WTC11 (cell line): ENCODE measurements around the gene WDFY4. TPM values are rescaled to one million over a fixed set of nuclear protein-coding genes. Genes with fewer than 3 reads are reported as not detected.

Source experiments
- ATAC-seq: fragments of 200-7000 bp; cut with Tn5 transposase; 2 replicates; pipeline ENCODE4 v1.10.0; 2021; ENCODE audit warnings: mild to moderate bottlenecking, moderate library complexity
- CTCF ChIA-PET: fragments of 300-600 bp; sonication (Branson Sonifier 250); formaldehyde crosslinking; loops from one replicate; lab custom pipeline; 2021; ENCODE audit warnings: antibody characterized with exemption; lab: Charles Lee
- POLR2A ChIA-PET: fragments of 350-600 bp; sonication (Branson Sonifier 250); formaldehyde crosslinking; loops from one replicate; lab custom pipeline; 2021; ENCODE audit warnings: antibody characterized with exemption; lab: Charles Lee
- DNase-seq: peaks from one replicate; pipeline ENCODE4 v3.0.0; 2021; ENCODE audit warnings: low spot score
- H3K27ac Mint-ChIP-seq: 2 replicates; pipeline ENCODE4 v1.8.0; 2021; ENCODE audit warnings: mixed read lengths
- H3K27me3 Mint-ChIP-seq: 2 replicates; pipeline ENCODE4 v1.8.0; 2021; ENCODE audit warnings: low read depth, mild to moderate bottlenecking, moderate library complexity, mixed read lengths
- H3K36me3 Mint-ChIP-seq: 2 replicates; pipeline ENCODE4 v1.8.0; 2021; ENCODE audit warnings: mixed read lengths
- H3K4me1 Mint-ChIP-seq: 2 replicates; pipeline ENCODE4 v1.8.0; 2022; ENCODE audit warnings: mixed read lengths
- H3K4me3 Mint-ChIP-seq: 2 replicates; pipeline ENCODE4 v1.8.0; 2021; ENCODE audit warnings: mild to moderate bottlenecking, moderate library complexity, mixed read lengths
- H3K9me3 Mint-ChIP-seq: 2 replicates; pipeline ENCODE4 v1.8.0; 2021; ENCODE audit warnings: mixed read lengths
- ATF1 ChIP-seq: sonication (generic); formaldehyde crosslinking; IDR thresholded peaks from 2 replicates; pipeline ENCODE4 v1.8.1; 2023; ENCODE audit warnings: mild to moderate bottlenecking, moderate library complexity, missing genetic modification reagents
- ATF3 ChIP-seq: sonication (generic); formaldehyde crosslinking; conservative IDR thresholded peaks from 2 replicates; pipeline ENCODE4 v1.8.1; 2022; ENCODE audit warnings: mild to moderate bottlenecking, missing genetic modification reagents
- ATF6 ChIP-seq: sonication (generic); formaldehyde crosslinking; IDR thresholded peaks from 2 replicates; pipeline ENCODE4 v1.8.1; 2023; ENCODE audit warnings: mild to moderate bottlenecking, missing genetic modification reagents
- E2F5 ChIP-seq: sonication (generic); formaldehyde crosslinking; IDR thresholded peaks from 2 replicates; pipeline ENCODE4 v1.8.1; 2022; ENCODE audit warnings: mild to moderate bottlenecking, moderate library complexity, missing genetic modification reagents
- EMX1 ChIP-seq: fragments of 250-450 bp; sonication (Bioruptor Pico); IDR thresholded peaks from 2 replicates; pipeline ENCODE4 v1.8.0; 2021; ENCODE audit warnings: mild to moderate bottlenecking
- ERG ChIP-seq: fragments of 250-450 bp; sonication (Bioruptor Pico); IDR thresholded peaks from 2 replicates; pipeline ENCODE4 v1.8.0; 2021; ENCODE audit warnings: mild to moderate bottlenecking
- ETV6 ChIP-seq: sonication (generic); formaldehyde crosslinking; IDR thresholded peaks from 2 replicates; pipeline ENCODE4 v1.8.1; 2022; ENCODE audit warnings: mild to moderate bottlenecking, missing genetic modification reagents
- FOXP4 ChIP-seq: sonication (generic); formaldehyde crosslinking; IDR thresholded peaks from 2 replicates; pipeline ENCODE4 v1.8.0; 2022; ENCODE audit warnings: mild to moderate bottlenecking, missing genetic modification reagents
- KAT7 ChIP-seq: sonication (generic); formaldehyde crosslinking; IDR thresholded peaks from 2 replicates; pipeline ENCODE4 v1.8.1; 2023; ENCODE audit warnings: missing genetic modification reagents, mild to moderate bottlenecking, borderline replicate concordance
- NFYB ChIP-seq: sonication (generic); formaldehyde crosslinking; conservative IDR thresholded peaks from 2 replicates; pipeline ENCODE4 v1.8.0; 2022; ENCODE audit warnings: low read depth, missing genetic modification reagents
- NR2C2 ChIP-seq: sonication (generic); formaldehyde crosslinking; IDR thresholded peaks from 2 replicates; pipeline ENCODE4 v1.8.0; 2022; ENCODE audit warnings: mild to moderate bottlenecking, missing genetic modification reagents
- NR3C1 ChIP-seq: sonication (generic); formaldehyde crosslinking; conservative IDR thresholded peaks from 2 replicates; pipeline ENCODE4 v1.8.1; 2023; ENCODE audit warnings: low read depth, mild to moderate bottlenecking, missing genetic modification reagents
- OVOL2 ChIP-seq: fragments of 250-450 bp; sonication (Bioruptor Pico); IDR thresholded peaks from 2 replicates; pipeline ENCODE4 v1.9.0; 2021; ENCODE audit warnings: mild to moderate bottlenecking, borderline replicate concordance
- PRDM15 ChIP-seq: sonication (generic); formaldehyde crosslinking; IDR thresholded peaks from 2 replicates; pipeline ENCODE4 v1.8.0; 2022; ENCODE audit warnings: missing genetic modification reagents
- RELA ChIP-seq: sonication (generic); formaldehyde crosslinking; IDR thresholded peaks from 2 replicates; pipeline ENCODE4 v1.8.1; 2022; ENCODE audit warnings: missing genetic modification reagents, mild to moderate bottlenecking, borderline replicate concordance
- TCF7 ChIP-seq: sonication (generic); formaldehyde crosslinking; IDR thresholded peaks from 2 replicates; pipeline ENCODE4 v1.8.0; 2022; ENCODE audit warnings: mild to moderate bottlenecking, low read depth, missing genetic modification reagents, moderate library complexity
- TEAD1 ChIP-seq: sonication (generic); formaldehyde crosslinking; IDR thresholded peaks from 2 replicates; pipeline ENCODE4 v1.8.0; 2022; ENCODE audit warnings: mild to moderate bottlenecking, missing genetic modification reagents
- USF1 ChIP-seq: sonication (generic); formaldehyde crosslinking; IDR thresholded peaks from 2 replicates; pipeline ENCODE4 v1.8.0; 2022; ENCODE audit warnings: mild to moderate bottlenecking, missing genetic modification reagents
- ZNF138 ChIP-seq: sonication (generic); formaldehyde crosslinking; conservative IDR thresholded peaks from 2 replicates; pipeline ENCODE4 v1.8.1; 2022; ENCODE audit warnings: mild to moderate bottlenecking, moderate library complexity, missing genetic modification reagents
- ZNF219 ChIP-seq: sonication (generic); formaldehyde crosslinking; IDR thresholded peaks from 2 replicates; pipeline ENCODE4 v1.8.0; 2023; ENCODE audit warnings: missing genetic modification reagents, mild to moderate bottlenecking, borderline replicate concordance
- ZNF232 ChIP-seq: sonication (generic); formaldehyde crosslinking; IDR thresholded peaks from 2 replicates; pipeline ENCODE4 v1.8.0; 2022; ENCODE audit warnings: mild to moderate bottlenecking, missing genetic modification reagents
- ZNF423 ChIP-seq: fragments of 250-450 bp; sonication (Bioruptor Pico); IDR thresholded peaks from 2 replicates; pipeline ENCODE4 v2.1.2; 2022; ENCODE audit warnings: mild to moderate bottlenecking, moderate library complexity
- ZNF425 ChIP-seq: fragments of 250-450 bp; sonication (Bioruptor Pico); conservative IDR thresholded peaks from 2 replicates; pipeline ENCODE4 v1.9.0; 2021; ENCODE audit warnings: mild to moderate bottlenecking
- total RNA-seq: library from RNA; stranded (reverse); gene quantifications from 3 replicates; pipeline ENCODE4 v1.2.3, GENCODE V29; 2021

The WDFY4 gene
- total RNA-seq, 1 experiment from 2014 or later = 0.13 TPM

- H3K9me3 Mint-ChIP-seq = no peaks in the 10 kb centered on the region
- POLR2A ChIA-PET = no interaction called here
- CTCF ChIA-PET = interaction anchor here (0.8 to 3.3 kb wide), 6 partner anchors 13 to 325 kb away, joined by 3 to 25 read pairs (median 4); no protein-coding TSS in a partner anchor
- DNase-seq (no peak), ATAC-seq (no peak)
- no peak overlapping the region for H3K4me3 Mint-ChIP-seq
- no peaks in the 10 kb centered on the region for H3K4me1 Mint-ChIP-seq
- no peaks in the 10 kb centered on the region for H3K36me3 Mint-ChIP-seq
- TF ChIP-seq ZNF232 (no peak), KAT7 (no peak), FOXP4 (CRISPR knock-in tag) (no peak), USF1 (CRISPR knock-in tag) (no peak), OVOL2 (CRISPR knock-in tag) (no peak), ETV6 (CRISPR knock-in tag) (no peak), ZNF138 (CRISPR knock-in tag) (no peak), NR3C1 (CRISPR knock-in tag) (no peak), ZNF425 (no peak), TCF7 (CRISPR knock-in tag) (no peak), TEAD1 (CRISPR knock-in tag) (no peak), ATF3 (no peak), NFYB (no peak), ZNF219 (CRISPR knock-in tag) (no peak), E2F5 (CRISPR knock-in tag) (no peak), RELA (CRISPR knock-in tag) (no peak), EMX1 (CRISPR knock-in tag) (no peak)
- H3K27ac Mint-ChIP-seq = no peak overlapping the region
- H3K27me3 Mint-ChIP-seq = no peaks in the 10 kb centered on the region
Measured at GRCh38 chr10:48982584-48982983, 297.9 kb downstream of the WDFY4 start.

GRCh38 chr10:48983648-48984351, 299.1 kb downstream of the WDFY4 start:
- ChIA-PET POLR2A (no interaction called here), CTCF (interaction anchor here (1.5 to 3.3 kb wide), 2 partner anchors 178 to 180 kb away, joined by 5 to 25 read pairs; no protein-coding TSS in a partner anchor)
- DNase-seq (no peak), ATAC-seq (no peak)
- Mint-ChIP-seq H3K27ac (no peak overlapping the region), H3K4me3 (no peak overlapping the region), H3K36me3 (no peaks in the 10 kb centered on the region), H3K4me1 (no peaks in the 10 kb centered on the region), H3K27me3 (no peaks in the 10 kb centered on the region), H3K9me3 (no peaks in the 10 kb centered on the region)
- no peak for TF ChIP-seq ATF6 (CRISPR knock-in tag)
- no peak for TF ChIP-seq NR2C2
- no peak for TF ChIP-seq ERG (CRISPR knock-in tag)
- TF ChIP-seq ATF1 = no peak
- TF ChIP-seq PRDM15 (CRISPR knock-in tag) = no peak
- no peak for TF ChIP-seq EMX1 (CRISPR knock-in tag)
- TF ChIP-seq ZNF423 (CRISPR knock-in tag) = no peak
